HEK293 (cell line): ENCODE results near the gene LRRC7.

Source experiments
- CTCF ChIA-PET: fragments of 350-600 bp; formaldehyde crosslinking; extraction: SDS; loops from one replicate; lab custom pipeline; 2021; ENCODE audit warnings: antibody characterized with exemption; lab: Yijun Ruan, JAX
- POLR2A ChIA-PET: fragments of 300-600 bp; formaldehyde crosslinking; extraction: SDS; loops from one replicate; lab custom pipeline; 2020; ENCODE audit warnings: antibody characterized with exemption, inconsistent platforms; lab: Yijun Ruan, JAX
- H3K27ac ChIP-seq: fragments of 200-500 bp; sonication (Bioruptor generic); 2 replicates; pipeline ENCODE4 v1.5.1; 2014; ENCODE audit warnings: low read depth, low read length, control low read depth, inconsistent platforms; ENCODE audit errors: extremely low read depth
- H3K36me3 ChIP-seq, 2 experiments: fragments of 200-500 bp in 1 of 2; sonication (Bioruptor generic) in 1 of 2; 1 replicate in 1 of 2; 2 replicates in 1 of 2; pipeline ENCODE4 v1.5.1; 2014 to 2017; ENCODE audit warnings: inconsistent platforms in 2 of 2, low read length in 2 of 2; ENCODE audit not compliant: control insufficient read depth in 2 of 2, insufficient read depth in 1 of 2
- H3K4me1 ChIP-seq: fragments of 200-500 bp; sonication (Bioruptor generic); 2 replicates; pipeline ENCODE4 v1.5.1; 2014; ENCODE audit warnings: mild to moderate bottlenecking, low read length, inconsistent platforms; ENCODE audit not compliant: control insufficient read depth, insufficient read depth
- H3K4me3 ChIP-seq: 2 replicates; pipeline ENCODE4 v1.5.1; 2011; ENCODE audit warnings: low read depth, mild to moderate bottlenecking, control low read depth, low read length, moderate library complexity
- H3K9me3 ChIP-seq: fragments of 200-500 bp; sonication (Bioruptor generic); 2 replicates; pipeline ENCODE4 v1.5.1; 2014; ENCODE audit warnings: low read depth, low read length, inconsistent platforms; ENCODE audit not compliant: control insufficient read depth, insufficient read depth
- BCL11B ChIP-seq: fragments of 450-650 bp; formaldehyde crosslinking; IDR thresholded peaks from 2 replicates; pipeline ENCODE4 v1.5.1; 2016; ENCODE audit warnings: low read depth, missing biosample characterization, missing genetic modification characterization
- BCL6B ChIP-seq: fragments of 450-650 bp; formaldehyde crosslinking; IDR thresholded peaks from 2 replicates; pipeline ENCODE4 v1.5.1; 2017; ENCODE audit warnings: missing biosample characterization, missing genetic modification characterization
- EGR2 ChIP-seq: fragments of 450-650 bp; formaldehyde crosslinking; IDR thresholded peaks from 2 replicates; pipeline ENCODE4 v1.5.1; 2016; ENCODE audit warnings: low read depth, missing biosample characterization, missing genetic modification characterization
- GLI2 ChIP-seq: fragments of 450-650 bp; formaldehyde crosslinking; IDR thresholded peaks from 2 replicates; pipeline ENCODE4; 2017; ENCODE audit warnings: missing biosample characterization, missing genetic modification characterization, low read depth, borderline replicate concordance
- KLF1 ChIP-seq: fragments of 450-650 bp; formaldehyde crosslinking; IDR thresholded peaks from 2 replicates; pipeline ENCODE4 v1.5.1; 2016; ENCODE audit warnings: missing biosample characterization, missing genetic modification characterization
- ZBTB21 ChIP-seq: fragments of 450-650 bp; formaldehyde crosslinking; IDR thresholded peaks from 2 replicates; pipeline ENCODE4 v1.5.1; 2017; ENCODE audit warnings: missing biosample characterization, missing genetic modification characterization
- ZBTB44 ChIP-seq: fragments of 450-650 bp; IDR thresholded peaks from 2 replicates; pipeline ENCODE4 v1.5.1; 2018; ENCODE audit warnings: missing biosample characterization, mild to moderate bottlenecking, missing genetic modification characterization
- ZBTB49 ChIP-seq: fragments of 450-650 bp; formaldehyde crosslinking; IDR thresholded peaks from 2 replicates; pipeline ENCODE4 v1.5.1; 2016; ENCODE audit warnings: missing biosample characterization, missing genetic modification characterization, low read depth
- ZFP3 ChIP-seq: fragments of 450-650 bp; formaldehyde crosslinking; IDR thresholded peaks from 2 replicates; pipeline ENCODE4 v1.5.1; 2016; ENCODE audit warnings: low read depth, missing biosample characterization, missing genetic modification characterization
- ZNF121 ChIP-seq: fragments of 450-650 bp; formaldehyde crosslinking; IDR thresholded peaks from 2 replicates; pipeline ENCODE4 v1.5.1; 2016; ENCODE audit warnings: missing biosample characterization, missing genetic modification characterization
- ZNF157 ChIP-seq: fragments of 450-650 bp; formaldehyde crosslinking; IDR thresholded peaks from 2 replicates; pipeline ENCODE4 v1.5.1; 2016; ENCODE audit warnings: missing biosample characterization, missing genetic modification characterization
- ZNF18 ChIP-seq: fragments of 450-650 bp; formaldehyde crosslinking; IDR thresholded peaks from 2 replicates; pipeline ENCODE4 v1.5.1; 2016; ENCODE audit warnings: missing biosample characterization, missing genetic modification characterization
- ZNF23 ChIP-seq: fragments of 450-650 bp; formaldehyde crosslinking; IDR thresholded peaks from 2 replicates; pipeline ENCODE4 v1.5.1; 2016; ENCODE audit warnings: missing biosample characterization, missing genetic modification characterization, borderline replicate concordance
- ZNF248 ChIP-seq: fragments of 450-650 bp; formaldehyde crosslinking; IDR thresholded peaks from 2 replicates; pipeline ENCODE4 v1.5.1; 2017; ENCODE audit warnings: missing biosample characterization, missing genetic modification characterization
- ZNF350 ChIP-seq: fragments of 450-650 bp; formaldehyde crosslinking; IDR thresholded peaks from 2 replicates; pipeline ENCODE4 v1.5.0; 2017; ENCODE audit warnings: missing biosample characterization, mild to moderate bottlenecking, missing genetic modification characterization
- ZNF366 ChIP-seq: fragments of 450-650 bp; formaldehyde crosslinking; conservative IDR thresholded peaks from 2 replicates; pipeline ENCODE4 v1.5.1; 2016; ENCODE audit warnings: missing biosample characterization, missing genetic modification characterization
- ZNF501 ChIP-seq: fragments of 450-650 bp; formaldehyde crosslinking; IDR thresholded peaks from 2 replicates; pipeline ENCODE4 v1.5.1; 2016; ENCODE audit warnings: missing biosample characterization, missing genetic modification characterization
- ZNF530 ChIP-seq: fragments of 450-650 bp; formaldehyde crosslinking; IDR thresholded peaks from 2 replicates; pipeline ENCODE4 v1.5.1; 2016; ENCODE audit warnings: low read depth, missing biosample characterization, missing genetic modification characterization
- ZNF560 ChIP-seq: fragments of 450-650 bp; formaldehyde crosslinking; IDR thresholded peaks from 2 replicates; pipeline ENCODE4 v1.5.1; 2017; ENCODE audit warnings: missing biosample characterization, missing genetic modification characterization, borderline replicate concordance
- ZNF561 ChIP-seq: fragments of 450-650 bp; IDR thresholded peaks from 2 replicates; pipeline ENCODE4 v1.5.1; 2018; ENCODE audit warnings: missing biosample characterization, missing genetic modification characterization, borderline replicate concordance
- ZNF792 ChIP-seq: fragments of 450-650 bp; formaldehyde crosslinking; IDR thresholded peaks from 2 replicates; pipeline ENCODE4 v1.5.1; 2016; ENCODE audit warnings: missing biosample characterization, missing genetic modification characterization
- ZSCAN30 ChIP-seq: fragments of 450-650 bp; IDR thresholded peaks from 2 replicates; pipeline ENCODE4 v1.5.1; 2018; ENCODE audit warnings: missing biosample characterization, mild to moderate bottlenecking, missing genetic modification characterization, moderate library complexity

Gene LRRC7

GRCh38 chr1:69587391-69587790 is 19.7 kb downstream of the LRRC7 start:
- no peak overlapping the region for H3K4me3 ChIP-seq
- no peaks in the 10 kb centered on the region for H3K4me1 ChIP-seq
- ChIA-PET CTCF (no interaction called here), POLR2A (no interaction called here)
- no peaks in the 10 kb centered on the region for H3K36me3 ChIP-seq
- no peaks in the 10 kb centered on the region for H3K9me3 ChIP-seq
- TF ChIP-seq ZNF23 (tag by site-specific recombination), result no peak
- no peak for TF ChIP-seq ZNF157
- no peak for TF ChIP-seq ZBTB44 (tag by site-specific recombination)
- TF ChIP-seq ZNF501 (tag by site-specific recombination), result no peak
- TF ChIP-seq ZNF530 (tag by site-specific recombination), result no peak
- TF ChIP-seq ZNF350 (tag by site-specific recombination), result no peak
- H3K27ac ChIP-seq, result no peak overlapping the region

- ChIA-PET POLR2A (no interaction called here), CTCF (no interaction called here)
- H3K27ac ChIP-seq, result no peak overlapping the region
- no peaks in the 10 kb centered on the region for H3K36me3 ChIP-seq
- H3K4me1 ChIP-seq, result no peaks in the 10 kb centered on the region
- H3K4me3 ChIP-seq, result no peak overlapping the region
- no peak for TF ChIP-seq BCL6B (tag by site-specific recombination)
- TF ChIP-seq KLF1 (tag by site-specific recombination), result no peak
- TF ChIP-seq ZNF157, result no peak
- no peak for TF ChIP-seq ZNF792 (tag by site-specific recombination)
- TF ChIP-seq EGR2, result no peak
- no peak for TF ChIP-seq BCL11B (tag by site-specific recombination)
- no peak for TF ChIP-seq ZNF560 (tag by site-specific recombination)
- TF ChIP-seq ZNF561 (tag by site-specific recombination), result no peak
- no peak for TF ChIP-seq ZNF248 (tag by site-specific recombination)
- no peak for TF ChIP-seq ZFP3 (tag by site-specific recombination)
- TF ChIP-seq GLI2 (tag by site-specific recombination), result no peak
- no peak for TF ChIP-seq ZSCAN30 (tag by site-specific recombination)
- TF ChIP-seq ZNF18 (tag by site-specific recombination), result no peak
- no peak for TF ChIP-seq ZNF366 (tag by site-specific recombination)
- no peak for TF ChIP-seq ZNF121 (tag by site-specific recombination)
- no peak for TF ChIP-seq ZBTB21 (tag by site-specific recombination)
- TF ChIP-seq ZBTB49 (tag by site-specific recombination), result no peak
- no peaks in the 10 kb centered on the region for H3K9me3 ChIP-seq
Observed at GRCh38 chr1:69589799-69590198, 22.1 kb downstream of the LRRC7 start.
